Measurements from ENCODE around the gene BCAS3.

DNA sequence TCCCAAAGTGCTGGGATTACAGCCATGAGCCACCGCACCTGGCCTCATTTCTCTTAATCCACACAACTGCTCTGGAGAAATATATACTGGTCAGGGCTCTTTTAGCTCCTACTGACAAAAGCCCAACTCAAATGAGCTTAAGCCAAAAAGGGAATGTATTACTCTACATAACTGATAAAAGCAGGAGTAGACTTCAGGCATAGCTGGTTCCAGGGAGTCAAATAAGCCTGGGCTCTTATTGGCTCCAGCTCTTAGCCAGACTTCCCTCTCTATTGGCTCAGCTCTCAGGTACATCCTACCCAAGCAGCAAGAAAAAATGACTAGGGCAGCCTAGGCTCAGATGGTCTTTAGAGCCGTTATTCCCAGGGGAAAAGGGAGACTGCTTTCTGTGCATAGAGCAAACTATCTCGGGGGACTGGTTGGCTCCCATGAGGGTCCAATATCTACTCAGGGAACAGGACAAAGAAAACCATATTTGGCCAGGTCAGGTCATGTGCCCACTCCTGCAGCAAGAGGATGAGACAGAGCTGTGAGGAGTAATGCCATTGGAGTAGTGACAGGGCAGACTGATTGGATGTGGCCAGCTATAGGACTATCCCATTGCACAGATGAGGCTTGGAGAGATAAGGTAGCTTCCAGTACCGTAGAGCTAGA is 743.2 kb downstream of the BCAS3 start:
- TF ChIP-seq, protein P1, sequence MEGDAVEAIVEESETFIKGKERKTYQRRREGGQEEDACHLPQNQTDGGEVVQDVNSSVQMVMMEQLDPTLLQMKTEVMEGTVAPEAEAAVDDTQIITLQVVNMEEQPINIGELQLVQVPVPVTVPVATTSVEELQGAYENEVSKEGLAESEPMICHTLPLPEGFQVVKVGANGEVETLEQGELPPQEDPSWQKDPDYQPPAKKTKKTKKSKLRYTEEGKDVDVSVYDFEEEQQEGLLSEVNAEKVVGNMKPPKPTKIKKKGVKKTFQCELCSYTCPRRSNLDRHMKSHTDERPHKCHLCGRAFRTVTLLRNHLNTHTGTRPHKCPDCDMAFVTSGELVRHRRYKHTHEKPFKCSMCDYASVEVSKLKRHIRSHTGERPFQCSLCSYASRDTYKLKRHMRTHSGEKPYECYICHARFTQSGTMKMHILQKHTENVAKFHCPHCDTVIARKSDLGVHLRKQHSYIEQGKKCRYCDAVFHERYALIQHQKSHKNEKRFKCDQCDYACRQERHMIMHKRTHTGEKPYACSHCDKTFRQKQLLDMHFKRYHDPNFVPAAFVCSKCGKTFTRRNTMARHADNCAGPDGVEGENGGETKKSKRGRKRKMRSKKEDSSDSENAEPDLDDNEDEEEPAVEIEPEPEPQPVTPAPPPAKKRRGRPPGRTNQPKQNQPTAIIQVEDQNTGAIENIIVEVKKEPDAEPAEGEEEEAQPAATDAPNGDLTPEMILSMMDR (IDR thresholded peaks at IDR 0.05): no peak
- no peak for TF ChIP-seq POLR2A (IDR thresholded peaks at IDR 0.05)

Measured in lower leg skin (tissue), 3 donors.